GM12878 (cell line): Measurements from ENCODE around the gene MAPRE3. TPM values are rescaled to one million over a fixed set of nuclear protein-coding genes. Genes with fewer than 3 reads are reported as not detected.

Experiments used
- ATAC-seq: fragments of 200-7000 bp; cut with Tn5 transposase; 3 replicates; pipeline ENCODE4 v1.9.1; 2020; ENCODE audit warnings: mild to moderate bottlenecking, moderate library complexity
- BruUV-seq: library from RNA; stranded (reverse); fragments of 400-500 nt; replicated peaks from 2 replicates; lab custom pipeline; 2021; lab: Mats Ljungman, UMichigan
- CTCF ChIA-PET: fragments of 300-600 bp; sonication (Branson Sonifier 250); formaldehyde crosslinking; extraction: SDS; loops from one replicate; lab custom pipeline; 2021; ENCODE audit warnings: inconsistent platforms; lab: Yijun Ruan, JAX
- POLR2A ChIA-PET: fragments of 350-600 bp; formaldehyde crosslinking; extraction: SDS; loops from one replicate; lab custom pipeline; 2021; ENCODE audit warnings: inconsistent platforms; lab: Charles Lee
- RAD21 ChIA-PET: fragments of 300-600 bp; sonication (Branson Sonifier 250); formaldehyde crosslinking; loops from one replicate; lab custom pipeline; 2023; ENCODE audit warnings: antibody characterized with exemption; ENCODE audit not compliant: unreplicated experiment; lab: Charles Lee
- SMC1A ChIA-PET: fragments of 300-600 bp; sonication (Branson Sonifier 250); formaldehyde crosslinking; loops from one replicate; lab custom pipeline; 2023; ENCODE audit not compliant: unreplicated experiment, uncharacterized antibody; lab: Charles Lee
- DNase-seq: peaks from one replicate; pipeline ENCODE4 v3.0.0-alpha.2; 2011; ENCODE audit warnings: low read depth, low spot score
- FAIRE-seq: peaks from 3 replicates; lab custom pipeline; 2011; peaks lifted over from hg19 to GRCh38; lab: Jason Lieb, UNC
- H2AFZ ChIP-seq: 2 replicates; pipeline ENCODE4 v1.6.0; 2011; ENCODE audit warnings: low read depth, low read length, control low read depth; ENCODE audit not compliant: control insufficient read depth
- H3K27ac ChIP-seq: 2 replicates; pipeline ENCODE4 v1.5.1; 2011; ENCODE audit warnings: control low read depth; ENCODE audit not compliant: control insufficient read depth, insufficient read depth
- H3K27me3 ChIP-seq, 2 experiments: replicated peaks in 1 of 2; 2 replicates each; pipeline versions ENCODE4 v1.6.0 to v1.6.1; 2011; ENCODE audit warnings: low read length in 1 of 2; ENCODE audit not compliant: control insufficient read depth in 2 of 2, insufficient read depth in 2 of 2
- H3K36me3 ChIP-seq, 2 experiments: 2 replicates each; pipeline ENCODE4 v1.5.1; 2011; ENCODE audit warnings: low read length in 1 of 2; ENCODE audit not compliant: control insufficient read depth in 2 of 2, insufficient read depth in 2 of 2
- H3K4me1 ChIP-seq: 2 replicates; pipeline ENCODE4 v1.6.1; 2011; ENCODE audit warnings: mild to moderate bottlenecking, low read length, moderate library complexity, mixed read lengths; ENCODE audit not compliant: control insufficient read depth, insufficient read depth
- H3K4me2 ChIP-seq: 2 replicates; pipeline ENCODE4 v1.6.0; 2011; ENCODE audit warnings: control low read depth; ENCODE audit not compliant: control insufficient read depth, insufficient read depth
- H3K4me3 ChIP-seq: fragments of 200-600 bp; sonication (generic); 2 replicates; pipeline ENCODE4 v1.5.1; 2016
- H3K79me2 ChIP-seq: 2 replicates; pipeline ENCODE4 v1.6.0; 2011; ENCODE audit warnings: low read length; ENCODE audit not compliant: control insufficient read depth, insufficient read depth
- H3K9ac ChIP-seq: 2 replicates; pipeline ENCODE4 v1.8.0; 2011; ENCODE audit warnings: low read length, control low read depth, mixed read lengths; ENCODE audit not compliant: control insufficient read depth, insufficient read depth
- H3K9me3 ChIP-seq: replicated peaks from 3 replicates; pipeline ENCODE4 v1.5.1; 2011; ENCODE audit warnings: mild to moderate bottlenecking, low read length; ENCODE audit not compliant: control insufficient read depth, insufficient read depth
- H4K20me1 ChIP-seq: 2 replicates; pipeline ENCODE4 v1.6.0; 2011; ENCODE audit not compliant: control insufficient read depth, insufficient read depth
- CBFB ChIP-seq: IDR thresholded peaks from 2 replicates; pipeline ENCODE4 v1.6.1; 2016; ENCODE audit warnings: antibody characterized with exemption, low read depth
- STAT1 ChIP-seq: fragments of 450-650 bp; conservative IDR thresholded peaks from 2 replicates; pipeline ENCODE4 v1.6.1; 2014; ENCODE audit warnings: antibody characterized with exemption, mild to moderate bottlenecking
- WGBS: methylation state at CpG from one replicate; pipeline ENCODE4 v1.1.6; 2016; ENCODE audit warnings: low lambda C conversion rate; ENCODE audit not compliant: insufficient replicate concordance, insufficient coverage; ENCODE audit errors: missing lambda C conversion rate; 5-methylcytosine and 5-hydroxymethylcytosine counted together
- in situ Hi-C: fragments of 300-500 bp; cut with MboI; formaldehyde crosslinking; loops from 9 replicates; pipeline ENCODE4 v1.14.3; 2018; ENCODE audit warnings: mixed read lengths
- intact Hi-C: fragments of 100-400 bp; cut with micrococcal nuclease; formaldehyde crosslinking; loops from one replicate; pipeline ENCODE4 v1.14.2; 2022; ENCODE audit not compliant: unreplicated experiment
- polyA plus RNA-seq, 11 experiments: library from polyadenylated mRNA; depleted of rRNA in 4 of 11; unstranded in 6 of 11; stranded (reverse) in 5 of 11; fragments of >200 nt; fragmentation: Nextera tagmentation in 4 of 11; fragmentation: Illumina TruSeq in 1 of 11; extraction: Ambion mirVana in 4 of 11; extraction: Trizol in 1 of 11; gene quantifications; 1 replicate in 1 of 11; 2 replicates in 10 of 11; pipeline versions ENCODE4 v1.2.1 to v1.2.3, GENCODE V29; 2011 to 2016; ENCODE audit warnings: inconsistent platforms in 2 of 11, missing spikeins in 2 of 11, low read depth in 1 of 11
- total RNA-seq, 4 experiments: library from RNA; depleted of rRNA in 3 of 4; stranded (reverse); fragments of >200 nt in 3 of 4; fragmentation: Illumina TruSeq in 1 of 4; extraction: Trizol in 1 of 4; gene quantifications; 2 replicates each; pipeline versions ENCODE4 v1.2.1 to v1.2.3, GENCODE V29; 2013 to 2021
- TF ChIP-seq, protein P1 (sequence below): IDR thresholded peaks from 2 replicates; pipeline ENCODE4 v1.6.1; 2012; ENCODE audit warnings: improper control_type of control experiment, low read depth, low read length; ENCODE audit not compliant: insufficient replicate concordance

The MAPRE3 gene
- total and polyA plus RNA-seq, 10 of the 15 experiments (the other 5 are each of a cell fraction or from before 2014, with no cell fraction given): 0.03 to 1.3 (median 0.73) TPM; not detected in 1

DNA sequence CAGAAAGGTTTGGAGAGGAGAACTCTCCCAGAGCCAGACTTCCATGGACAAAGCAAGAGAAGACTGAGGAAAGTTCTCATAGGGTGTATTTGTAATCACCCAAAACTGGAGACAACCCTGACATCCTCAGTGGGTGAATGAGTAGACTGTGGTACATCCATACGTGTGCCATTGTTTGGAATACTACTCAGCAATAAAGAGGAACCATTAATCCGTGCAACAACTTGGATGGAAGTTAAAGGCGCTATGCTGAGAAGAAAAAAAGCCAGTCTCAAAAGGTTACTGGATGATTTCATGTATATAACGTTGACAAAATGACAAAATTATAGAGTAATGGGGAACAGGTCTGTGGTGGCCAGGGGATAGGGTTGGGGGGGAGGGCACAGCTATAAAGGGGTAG is 38.2 kb downstream of the MAPRE3 start:
- H4K20me1 ChIP-seq: no peaks in the 10 kb centered on the region
- TF ChIP-seq, protein P1, sequence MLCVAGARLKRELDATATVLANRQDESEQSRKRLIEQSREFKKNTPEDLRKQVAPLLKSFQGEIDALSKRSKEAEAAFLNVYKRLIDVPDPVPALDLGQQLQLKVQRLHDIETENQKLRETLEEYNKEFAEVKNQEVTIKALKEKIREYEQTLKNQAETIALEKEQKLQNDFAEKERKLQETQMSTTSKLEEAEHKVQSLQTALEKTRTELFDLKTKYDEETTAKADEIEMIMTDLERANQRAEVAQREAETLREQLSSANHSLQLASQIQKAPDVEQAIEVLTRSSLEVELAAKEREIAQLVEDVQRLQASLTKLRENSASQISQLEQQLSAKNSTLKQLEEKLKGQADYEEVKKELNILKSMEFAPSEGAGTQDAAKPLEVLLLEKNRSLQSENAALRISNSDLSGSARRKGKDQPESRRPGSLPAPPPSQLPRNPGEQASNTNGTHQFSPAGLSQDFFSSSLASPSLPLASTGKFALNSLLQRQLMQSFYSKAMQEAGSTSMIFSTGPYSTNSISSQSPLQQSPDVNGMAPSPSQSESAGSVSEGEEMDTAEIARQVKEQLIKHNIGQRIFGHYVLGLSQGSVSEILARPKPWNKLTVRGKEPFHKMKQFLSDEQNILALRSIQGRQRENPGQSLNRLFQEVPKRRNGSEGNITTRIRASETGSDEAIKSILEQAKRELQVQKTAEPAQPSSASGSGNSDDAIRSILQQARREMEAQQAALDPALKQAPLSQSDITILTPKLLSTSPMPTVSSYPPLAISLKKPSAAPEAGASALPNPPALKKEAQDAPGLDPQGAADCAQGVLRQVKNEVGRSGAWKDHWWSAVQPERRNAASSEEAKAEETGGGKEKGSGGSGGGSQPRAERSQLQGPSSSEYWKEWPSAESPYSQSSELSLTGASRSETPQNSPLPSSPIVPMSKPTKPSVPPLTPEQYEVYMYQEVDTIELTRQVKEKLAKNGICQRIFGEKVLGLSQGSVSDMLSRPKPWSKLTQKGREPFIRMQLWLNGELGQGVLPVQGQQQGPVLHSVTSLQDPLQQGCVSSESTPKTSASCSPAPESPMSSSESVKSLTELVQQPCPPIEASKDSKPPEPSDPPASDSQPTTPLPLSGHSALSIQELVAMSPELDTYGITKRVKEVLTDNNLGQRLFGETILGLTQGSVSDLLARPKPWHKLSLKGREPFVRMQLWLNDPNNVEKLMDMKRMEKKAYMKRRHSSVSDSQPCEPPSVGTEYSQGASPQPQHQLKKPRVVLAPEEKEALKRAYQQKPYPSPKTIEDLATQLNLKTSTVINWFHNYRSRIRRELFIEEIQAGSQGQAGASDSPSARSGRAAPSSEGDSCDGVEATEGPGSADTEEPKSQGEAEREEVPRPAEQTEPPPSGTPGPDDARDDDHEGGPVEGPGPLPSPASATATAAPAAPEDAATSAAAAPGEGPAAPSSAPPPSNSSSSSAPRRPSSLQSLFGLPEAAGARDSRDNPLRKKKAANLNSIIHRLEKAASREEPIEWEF: no peak
- no peak for TF ChIP-seq CBFB
- TF ChIP-seq STAT1: no peak
- no peak for ATAC-seq
- no TSS peak for BruUV-seq
- H3K9me3 ChIP-seq: no peaks in the 10 kb centered on the region
- no peaks in the 10 kb centered on the region for H3K27me3 ChIP-seq
- H3K36me3 ChIP-seq: no peaks in the 10 kb centered on the region
- H3K9ac ChIP-seq: no peak overlapping the region
- 37% methylated on average over 4 of the region's 4 CpGs for WGBS
- ChIA-PET RAD21 (no interaction called here), CTCF (interaction anchor here (0.6 to 2.5 kb wide), 4 partner anchors 9 to 241 kb away, joined by 4 to 8 read pairs (median 5); no protein-coding TSS in a partner anchor), POLR2A (no interaction called here), SMC1A (interaction anchor here (0.5 kb wide), 1 partner anchor 275 kb away, joined by 3 read pairs; no protein-coding TSS in a partner anchor)
- H3K4me1 ChIP-seq: peaks cover 4% of the 10 kb centered on the region; the same call in 1 of the 2 replicates
- in situ Hi-C loops: no loop called here
- H3K4me3 ChIP-seq: no peak overlapping the region
- no peaks in the 10 kb centered on the region for H3K79me2 ChIP-seq
- H3K4me2 ChIP-seq: no peak overlapping the region
- intact Hi-C loops: no loop called here
- H3K27ac ChIP-seq: no peak overlapping the region
- DNase-seq: no peak
- FAIRE-seq: no peak
- no peak overlapping the region for H2AFZ ChIP-seq
